ENCODE data around the gene BACE1.
A peak's percentile ranks its signal among the peaks of the same experiment; 100 is the strongest.

BACE1 gene

DNA sequence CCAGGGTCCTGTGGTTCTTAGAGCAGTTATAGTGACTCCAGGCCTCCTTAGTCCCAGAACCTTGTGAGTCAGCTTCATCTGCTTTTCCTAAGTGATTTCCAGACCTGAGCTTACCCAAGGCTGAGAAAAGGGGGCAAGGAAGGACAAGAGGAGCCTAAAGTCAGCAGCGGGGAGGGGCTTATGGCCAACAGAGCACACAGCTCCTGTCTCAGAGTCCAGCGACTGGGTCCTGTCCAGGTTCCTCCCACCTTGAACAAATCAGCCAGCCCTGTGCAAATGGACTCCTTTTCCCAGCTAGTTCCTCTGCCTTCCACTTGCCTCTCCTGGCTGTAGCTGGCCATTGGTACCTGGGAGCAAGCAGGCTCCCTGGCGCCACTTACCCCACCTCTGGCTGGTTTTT is 10.9 kb downstream of the BACE1 start:
- DNase-seq = no peak

DNA sequence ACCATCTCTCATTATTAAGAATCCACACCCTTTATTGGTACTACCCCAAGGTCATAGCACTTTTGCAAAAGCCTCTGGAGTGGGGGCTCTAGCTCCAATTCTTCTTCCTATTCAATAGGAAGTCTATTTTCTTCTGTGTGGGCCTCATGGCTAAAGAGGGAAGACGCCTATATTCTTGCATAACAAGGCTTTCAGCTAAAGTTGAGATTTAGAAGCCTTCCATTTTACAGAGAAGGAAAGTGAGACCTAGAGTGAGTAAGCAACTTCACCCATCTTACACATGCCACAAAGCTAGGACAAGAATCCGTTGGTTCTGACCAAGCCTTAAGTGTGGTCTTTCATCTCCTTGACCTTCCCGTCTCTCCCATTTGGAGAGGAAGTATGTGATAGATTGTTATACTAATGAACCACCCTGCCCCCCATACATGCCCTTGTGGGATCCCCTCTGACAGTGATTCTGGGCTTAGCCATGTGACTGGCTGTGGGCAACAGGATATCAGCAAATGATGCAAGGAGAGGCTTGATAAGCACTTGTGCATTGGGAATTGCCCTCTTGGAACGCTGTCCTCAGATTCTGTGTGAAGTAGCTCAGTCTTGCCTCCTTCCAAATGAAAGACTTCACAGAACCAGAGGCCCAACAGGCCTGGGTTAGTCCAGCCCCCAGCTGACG is 12.3 kb downstream of the BACE1 start:
- DNase-seq = no peak

DNA sequence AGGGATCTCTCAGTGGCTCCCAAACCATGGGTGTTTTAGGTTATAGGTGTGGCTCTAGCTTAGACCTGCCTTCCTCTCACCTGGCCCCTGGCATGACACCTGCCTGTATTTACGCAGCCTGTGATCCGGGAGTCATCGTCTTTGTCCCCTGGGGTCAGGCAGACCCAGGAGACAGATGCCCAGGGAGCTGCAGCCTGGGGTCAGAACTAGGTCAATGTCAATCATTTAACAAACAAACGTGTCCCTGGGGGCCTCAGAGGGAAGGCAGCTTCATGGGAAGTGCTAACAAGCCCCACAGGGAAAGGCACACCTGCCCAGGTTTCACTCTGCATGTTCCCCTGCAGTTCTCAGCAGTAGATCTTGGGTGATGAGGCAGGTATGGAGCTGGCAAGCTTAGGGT is 13.0 kb downstream of the BACE1 start:
- DNase-seq = no peak

DNA sequence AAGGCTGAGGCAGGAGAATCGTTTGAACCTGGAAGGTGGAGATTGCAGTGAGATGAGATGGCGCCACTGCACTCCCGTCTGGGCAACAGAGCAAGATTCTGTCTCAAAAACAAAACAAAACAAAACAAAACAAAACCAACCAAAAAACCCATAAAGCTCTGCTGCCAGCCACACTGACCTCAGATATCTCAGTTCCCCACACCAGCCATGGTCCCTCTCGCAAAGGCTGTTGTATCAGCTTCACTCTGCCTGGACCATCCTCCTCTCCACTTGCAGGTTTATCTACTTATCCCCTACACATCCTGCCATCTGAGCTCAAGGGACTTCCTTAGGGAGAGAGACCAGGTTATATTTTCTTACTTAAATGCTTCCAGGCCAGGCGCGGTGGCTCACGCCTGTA is 13.8 kb downstream of the BACE1 start:
- DNase-seq = no peak

DNA sequence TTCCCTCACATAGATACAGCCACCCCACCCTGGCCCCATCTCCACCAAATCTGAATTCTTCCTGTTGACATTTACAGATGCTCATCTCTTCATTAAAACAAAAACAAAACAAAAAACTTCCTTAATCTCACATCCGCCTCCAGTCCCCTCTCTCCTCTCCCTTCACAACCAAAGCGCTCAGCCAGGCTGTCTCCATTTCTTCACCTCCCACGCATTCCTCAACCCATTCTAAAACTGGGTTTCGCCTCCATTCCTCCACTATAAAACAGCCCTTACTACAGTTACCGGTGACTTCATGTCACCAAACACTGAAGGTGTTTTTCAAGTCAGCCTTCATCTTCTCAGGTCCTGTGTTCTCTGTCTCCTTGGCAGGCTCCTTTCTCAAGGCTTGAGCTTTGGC is 15.3 kb downstream of the BACE1 start:
- no peak for DNase-seq

DNA sequence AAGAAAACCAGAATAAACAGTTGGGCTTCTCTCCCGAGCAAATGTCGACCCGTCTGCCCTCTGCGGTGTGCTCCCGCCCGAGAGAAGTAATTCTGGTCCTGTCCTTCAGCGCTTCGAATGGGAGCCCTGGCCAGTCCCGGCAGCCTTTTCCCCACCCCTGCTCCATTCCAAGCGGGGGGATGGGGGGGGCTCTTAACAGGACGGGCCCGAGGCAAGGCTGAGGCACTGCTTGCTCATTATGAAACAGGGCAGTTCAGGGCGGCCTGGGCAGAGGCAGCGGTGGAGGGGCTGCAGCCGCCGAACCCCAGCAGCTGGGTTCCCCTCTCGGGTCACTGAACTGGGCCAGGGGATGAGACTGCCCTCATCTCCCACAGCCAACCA is 15.8 kb downstream of the BACE1 start:
- peak; percentile 24 for DNase-seq

DNA sequence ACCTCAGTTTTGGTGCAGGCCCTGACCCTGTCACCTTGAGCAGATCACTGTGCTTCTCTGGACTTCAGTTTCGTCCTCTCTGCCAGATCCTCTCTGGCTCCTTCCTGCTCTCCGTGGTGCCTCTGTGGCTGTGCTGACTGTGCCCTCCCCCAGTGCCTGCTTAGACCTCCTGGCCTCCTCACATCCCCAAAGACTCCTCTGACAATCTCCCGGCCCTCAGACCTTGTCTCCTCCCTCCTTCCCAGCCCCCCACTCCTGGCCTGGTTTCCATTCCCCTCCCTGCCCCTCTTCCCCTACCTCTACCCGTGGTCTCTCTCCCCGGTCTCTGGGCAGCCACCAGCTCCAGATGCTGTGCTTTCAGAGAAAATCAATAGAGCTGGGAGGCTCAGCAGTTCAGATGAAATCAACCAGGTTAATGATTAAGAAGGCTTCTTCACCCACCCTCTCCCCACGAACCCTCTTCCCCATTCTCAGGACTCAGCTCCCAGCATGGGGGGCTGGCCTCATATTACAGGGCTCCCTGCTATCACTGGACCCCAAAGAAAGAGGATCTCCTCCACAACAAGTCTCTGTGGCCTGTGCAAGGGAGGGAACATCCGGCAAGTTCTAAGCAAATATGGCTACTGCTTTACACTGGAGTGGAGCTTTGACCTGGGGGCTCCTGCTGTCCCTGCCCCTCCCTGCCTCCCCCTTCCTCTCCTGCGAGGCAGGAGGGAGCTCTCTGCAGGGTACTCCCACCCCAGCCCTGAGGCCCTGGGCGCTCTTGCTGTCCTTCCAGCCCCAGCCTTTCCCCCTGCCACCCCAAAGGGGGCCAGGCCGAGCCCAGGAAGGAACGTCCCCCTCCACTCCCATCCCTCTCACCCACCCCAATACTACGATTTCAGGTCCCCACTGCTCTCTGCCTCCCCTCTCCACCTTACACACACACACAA is 16.4 kb downstream of the BACE1 start:
- DNase-seq = no peak

DNA sequence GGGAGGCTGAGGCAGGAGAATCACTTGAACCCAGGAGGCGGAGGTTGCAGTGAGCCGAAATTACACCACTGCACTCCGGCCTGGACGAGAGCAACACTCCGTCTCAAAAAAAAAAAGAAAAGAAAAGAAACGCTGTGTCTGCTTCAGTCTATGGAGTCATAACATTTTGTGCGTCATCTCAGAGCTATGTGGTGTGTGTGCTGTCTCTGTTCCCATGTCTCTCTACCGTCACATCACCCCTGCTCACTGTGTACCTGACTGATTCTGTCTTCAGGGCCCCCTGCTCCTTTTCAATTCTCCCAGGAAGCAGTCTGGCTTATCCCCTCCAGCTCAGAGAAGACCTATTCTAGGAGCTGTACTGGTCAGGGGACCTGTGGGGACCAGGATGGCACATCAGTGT is 17.9 kb downstream of the BACE1 start:
- DNase-seq = peak; percentile 13

DNA sequence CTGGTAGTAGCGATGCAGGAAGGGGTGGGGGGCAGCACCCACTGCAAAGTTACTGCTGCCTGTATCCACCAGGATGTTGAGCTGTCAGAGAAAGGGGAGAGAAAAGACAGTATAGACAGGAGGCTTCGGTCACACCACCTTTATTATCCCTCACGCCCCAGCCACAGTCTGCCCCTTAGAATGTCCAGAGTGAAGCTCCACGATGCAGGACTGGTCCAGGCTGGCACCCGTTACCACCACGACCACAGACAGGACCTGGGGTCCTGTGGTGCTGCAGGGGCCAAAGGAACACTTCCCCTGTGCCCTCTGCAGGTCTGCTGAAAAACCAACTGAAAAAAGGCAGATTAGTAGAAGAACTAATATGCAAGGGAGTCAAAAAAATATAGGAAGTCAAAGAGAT is 19.2 kb downstream of the BACE1 start:
- DNase-seq = no peak

DNA sequence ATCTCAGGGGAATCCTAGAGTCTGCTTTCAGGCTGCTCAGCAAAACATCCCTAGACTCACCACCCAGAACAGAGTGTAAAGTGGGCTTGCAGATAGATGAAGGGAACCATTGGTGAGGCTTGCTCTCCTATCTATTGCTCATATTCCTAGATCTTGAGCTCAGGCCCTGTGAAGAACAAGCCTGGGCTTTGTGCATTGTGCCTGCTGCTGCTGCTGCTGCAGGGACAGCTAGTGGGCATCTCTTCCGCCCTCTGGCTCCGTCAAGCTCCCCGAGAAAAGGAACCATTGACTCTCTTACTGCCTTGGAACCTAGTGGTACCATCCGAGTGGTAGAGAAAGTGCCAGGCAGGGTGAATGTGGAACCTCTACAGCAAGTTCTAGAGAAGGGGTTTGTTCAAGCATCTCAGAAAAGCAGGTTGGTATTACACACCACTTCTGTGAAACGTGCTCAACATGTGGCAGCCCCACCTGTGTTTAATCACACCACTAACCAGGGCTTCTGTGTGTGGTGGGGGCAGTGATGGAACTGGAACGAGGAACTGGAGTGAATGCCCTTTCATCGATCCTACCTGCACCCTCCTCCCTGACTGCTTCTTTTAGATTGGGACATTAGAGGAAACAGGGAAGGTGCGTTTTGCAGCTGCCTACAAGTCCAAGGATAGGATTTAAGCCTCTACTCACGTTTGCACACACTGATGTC is 20.5 kb downstream of the BACE1 start:
- no peak for DNase-seq

DNA sequence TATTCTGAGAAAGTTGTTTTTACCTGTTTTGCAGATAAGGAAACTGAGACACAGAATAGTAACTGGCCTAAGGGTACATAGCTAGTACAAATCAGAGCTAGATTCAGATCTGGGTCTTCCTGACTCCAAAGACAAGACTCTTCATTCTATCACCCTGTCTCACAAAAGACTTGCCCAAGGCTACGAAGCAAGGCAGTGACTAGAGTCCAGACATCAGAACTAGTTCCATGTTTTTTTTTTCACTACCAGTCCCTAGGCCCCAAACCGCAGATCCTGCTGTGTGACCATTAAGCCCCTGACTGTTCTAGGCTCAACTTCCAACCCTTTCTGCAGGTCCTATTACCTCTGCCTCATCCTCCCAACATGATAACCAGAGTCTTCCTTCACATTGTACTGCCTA is 23.4 kb downstream of the BACE1 start:
- DNase-seq = no peak

DNA sequence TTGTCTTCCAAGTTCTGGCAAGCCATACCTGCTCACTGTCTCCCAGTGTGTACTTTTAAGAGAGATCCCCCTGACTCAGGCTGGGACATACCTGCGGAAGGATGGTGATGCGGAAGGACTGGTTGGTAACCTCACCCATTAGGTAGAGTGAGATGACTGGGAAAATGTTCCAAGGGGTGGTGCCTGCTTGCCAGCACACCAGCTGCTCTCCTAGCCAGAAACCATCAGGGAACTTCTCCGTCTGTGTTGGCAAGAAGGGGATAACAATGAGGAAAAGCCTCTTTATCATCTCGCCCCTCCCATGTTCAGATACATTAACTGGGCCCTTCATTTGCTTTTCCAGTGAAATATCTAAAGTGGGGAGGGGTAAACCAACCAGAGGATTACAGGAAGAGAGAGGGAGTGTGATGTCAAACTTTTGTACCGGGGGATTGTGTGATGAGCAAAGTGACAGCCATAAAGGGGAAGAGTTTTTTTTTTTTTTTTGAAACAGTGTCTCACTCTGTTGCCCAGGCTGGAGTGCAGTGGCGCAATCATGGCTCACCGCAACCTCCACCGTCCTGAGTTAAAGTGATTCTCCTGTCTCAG is 25.2 kb downstream of the BACE1 start, which contains the start of gene BACE1-AS:
Gene BACE1-AS, plus strand, starts transcription at position 538 of the 588 bp plus-strand sequence.
- DNase-seq = no peak

DNA sequence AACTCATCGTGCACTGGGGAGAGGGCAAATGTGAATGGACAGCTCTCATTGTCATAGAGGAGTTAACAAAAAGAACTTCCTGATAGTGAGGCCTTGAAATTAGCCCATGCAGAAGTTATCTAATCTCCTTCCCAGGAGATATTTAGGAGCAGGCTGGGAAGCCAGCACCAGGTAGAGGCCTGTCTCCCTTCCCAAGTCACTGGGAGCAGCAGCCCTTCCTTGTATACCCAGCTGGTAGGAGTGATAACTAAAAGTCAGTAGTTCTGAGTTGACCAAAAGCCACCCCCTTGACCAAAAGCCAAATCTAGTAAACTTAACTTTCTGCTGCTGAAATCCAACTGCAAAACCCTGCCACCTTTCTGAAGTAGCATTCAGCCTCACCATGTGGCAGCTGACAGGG is 26.3 kb downstream of the BACE1 start:
- no peak for DNase-seq

DNA sequence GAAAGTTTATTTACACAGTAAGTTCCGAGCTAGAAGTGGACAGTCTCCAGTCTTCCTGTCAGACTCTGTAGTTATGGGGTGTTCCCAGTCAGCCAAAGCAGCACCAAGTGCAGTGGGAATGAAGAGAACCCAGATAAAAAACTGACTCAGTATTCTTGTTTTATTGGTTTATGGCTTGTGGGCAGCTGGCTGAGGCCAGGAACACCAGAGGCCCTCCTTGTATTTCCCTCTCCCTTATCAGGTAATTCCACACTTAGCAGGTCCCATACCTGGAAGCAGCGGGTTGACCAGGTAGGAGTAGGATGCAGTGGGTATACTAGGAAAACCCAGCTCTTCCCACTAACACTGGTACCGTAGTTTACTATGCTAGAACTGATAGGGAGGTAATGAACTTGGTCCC is 28.4 kb downstream of the BACE1 start:
- no peak for DNase-seq

DNA sequence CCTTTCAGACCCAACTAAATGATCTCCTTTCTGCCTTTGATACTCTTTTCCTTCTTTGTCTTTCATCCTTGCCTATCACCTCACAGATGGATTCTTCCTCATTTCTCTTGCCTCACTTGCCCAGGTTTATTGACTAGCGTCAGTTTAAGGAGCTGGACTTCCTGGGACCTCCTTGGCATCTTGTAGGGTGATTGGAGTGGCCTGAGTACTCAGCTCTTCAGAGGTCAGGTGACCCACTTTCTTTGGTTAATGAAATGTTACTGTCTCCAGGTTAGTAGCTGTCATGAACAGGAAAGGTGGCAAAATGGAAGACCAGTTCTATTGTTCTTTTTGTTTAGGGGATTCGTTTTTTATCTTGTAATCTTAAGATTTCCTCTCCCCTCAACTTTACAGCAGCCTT is 29.5 kb downstream of the BACE1 start:
- no peak for DNase-seq

DNA sequence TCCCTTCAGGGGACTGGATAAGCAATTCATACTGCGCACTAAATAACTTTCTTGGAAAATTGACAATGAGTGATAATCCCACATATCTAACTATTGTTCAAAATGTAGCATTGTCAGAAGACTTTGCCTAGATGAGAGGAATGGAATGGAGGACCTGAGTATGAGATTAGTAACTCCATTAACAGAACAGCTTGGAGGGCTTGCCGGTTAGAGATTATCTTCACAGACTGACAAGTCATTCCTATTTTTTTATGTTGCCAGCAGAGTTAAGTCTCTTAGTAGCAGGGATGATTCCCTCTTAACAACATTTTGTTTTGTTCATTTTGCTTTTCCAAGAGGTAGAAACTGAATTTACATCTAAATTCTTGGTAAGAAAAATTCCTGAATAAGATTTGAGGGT is 32.0 kb downstream of the BACE1 start:
- DNase-seq = no peak

DNA sequence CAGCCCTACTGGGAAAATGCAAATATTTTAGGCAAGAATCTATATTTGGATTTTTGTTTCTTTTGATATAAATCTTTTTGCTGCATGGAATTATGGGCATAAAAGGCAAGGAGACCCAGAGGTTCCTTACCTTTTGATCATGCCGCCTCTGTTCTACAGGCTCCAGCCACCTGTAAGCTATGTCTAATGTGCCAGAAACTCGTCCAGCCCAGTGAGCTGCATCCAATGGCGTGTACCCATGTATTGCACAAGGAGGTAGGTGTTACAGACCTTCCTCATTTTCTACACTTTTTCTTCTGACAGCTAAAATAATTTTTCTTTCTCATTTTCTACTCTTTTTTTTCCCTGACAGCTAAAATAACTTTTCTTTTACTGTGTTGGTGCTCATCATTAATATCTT is 33.1 kb downstream of the BACE1 start:
- DNase-seq = no peak

DNA sequence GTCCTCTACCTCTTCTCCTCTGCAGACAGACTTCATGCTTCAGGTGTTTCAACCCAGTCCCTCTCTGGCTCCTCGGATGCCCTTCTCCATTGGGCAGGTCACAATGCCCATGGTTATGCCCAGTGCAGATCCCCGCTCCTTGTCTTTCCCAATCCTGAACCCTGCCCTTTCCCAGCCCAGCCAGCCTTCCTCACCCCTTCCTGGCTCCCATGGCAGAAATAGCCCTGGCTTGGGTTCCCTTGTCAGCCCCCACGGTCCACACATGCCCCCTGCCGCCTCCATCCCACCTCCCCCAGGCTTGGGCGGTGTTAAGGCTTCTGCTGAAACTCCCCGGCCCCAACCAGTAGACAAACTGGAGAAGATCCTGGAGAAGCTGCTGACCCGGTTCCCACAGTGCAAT is 34.2 kb downstream of the BACE1 start:
- no peak for DNase-seq

DNA sequence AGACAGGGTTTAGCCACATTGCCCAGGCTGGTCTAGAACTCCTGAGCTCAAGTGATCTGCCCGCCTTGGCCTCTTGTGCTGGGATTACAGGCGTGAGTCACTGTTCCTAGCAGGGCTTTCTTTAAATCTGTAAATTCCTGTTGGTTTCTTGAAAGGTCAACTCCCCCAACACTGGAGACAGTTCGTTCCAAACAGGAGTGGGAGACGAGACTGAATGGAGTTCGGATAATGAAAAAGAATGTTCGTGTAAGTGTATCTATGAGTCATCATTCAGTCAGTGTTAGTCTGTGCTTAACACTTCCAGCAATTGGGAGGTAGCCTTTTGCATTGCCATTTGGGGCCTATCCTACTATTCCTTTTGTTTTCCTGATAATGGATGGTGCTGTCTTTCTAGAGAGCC is 34.9 kb downstream of the BACE1 start:
- DNase-seq = peak; percentile 99

DNA sequence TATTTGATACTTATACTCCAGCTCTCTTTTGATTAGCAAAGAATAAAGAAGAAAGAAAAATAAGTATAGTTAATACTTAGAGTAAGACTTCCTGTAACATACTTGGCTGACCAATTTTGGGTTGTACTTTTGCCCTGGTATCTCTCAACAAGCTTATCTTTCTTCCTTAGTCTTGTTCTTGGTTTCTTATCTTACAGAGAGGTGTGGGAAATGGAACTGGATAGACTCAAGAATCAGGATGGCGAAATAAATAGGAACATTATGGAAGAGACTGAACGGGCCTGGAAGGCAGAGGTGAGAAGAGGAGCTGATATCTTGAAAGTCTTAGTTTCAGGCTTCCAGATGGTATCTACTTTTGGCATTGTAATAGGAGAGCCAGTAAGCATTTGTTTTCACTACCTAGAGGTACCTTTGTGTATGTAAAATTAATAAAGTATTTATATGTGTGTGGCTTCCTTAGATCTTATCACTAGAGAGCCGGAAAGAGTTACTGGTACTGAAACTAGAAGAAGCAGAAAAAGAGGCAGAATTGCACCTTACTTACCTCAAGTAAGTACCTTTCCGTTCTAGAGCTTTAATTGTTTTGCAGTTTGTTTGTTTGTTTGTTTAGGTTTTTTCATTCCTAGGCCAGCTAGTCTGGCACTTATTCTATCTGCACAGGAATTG is 36.2 kb downstream of the BACE1 start:
- no peak for DNase-seq

DNA sequence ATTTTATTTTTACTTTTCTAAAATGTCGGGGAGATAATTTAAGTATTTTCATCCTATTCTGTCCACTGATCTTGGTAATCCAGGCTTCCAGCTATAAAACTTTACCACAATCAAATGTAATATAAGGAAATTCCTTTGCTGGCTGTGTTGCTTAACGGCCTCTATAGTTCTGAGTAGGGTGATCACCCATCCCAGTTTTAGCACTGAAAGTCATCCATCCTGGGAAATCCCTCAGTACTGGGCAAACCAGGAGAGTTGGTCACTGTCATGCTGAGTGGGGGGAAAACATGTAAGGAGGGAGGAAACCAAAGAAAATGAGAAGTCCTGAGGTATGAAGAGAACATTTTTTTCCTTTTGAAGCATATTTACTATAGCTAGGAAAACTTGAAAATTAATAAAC is 37.7 kb downstream of the BACE1 start:
- no peak for DNase-seq

DNA sequence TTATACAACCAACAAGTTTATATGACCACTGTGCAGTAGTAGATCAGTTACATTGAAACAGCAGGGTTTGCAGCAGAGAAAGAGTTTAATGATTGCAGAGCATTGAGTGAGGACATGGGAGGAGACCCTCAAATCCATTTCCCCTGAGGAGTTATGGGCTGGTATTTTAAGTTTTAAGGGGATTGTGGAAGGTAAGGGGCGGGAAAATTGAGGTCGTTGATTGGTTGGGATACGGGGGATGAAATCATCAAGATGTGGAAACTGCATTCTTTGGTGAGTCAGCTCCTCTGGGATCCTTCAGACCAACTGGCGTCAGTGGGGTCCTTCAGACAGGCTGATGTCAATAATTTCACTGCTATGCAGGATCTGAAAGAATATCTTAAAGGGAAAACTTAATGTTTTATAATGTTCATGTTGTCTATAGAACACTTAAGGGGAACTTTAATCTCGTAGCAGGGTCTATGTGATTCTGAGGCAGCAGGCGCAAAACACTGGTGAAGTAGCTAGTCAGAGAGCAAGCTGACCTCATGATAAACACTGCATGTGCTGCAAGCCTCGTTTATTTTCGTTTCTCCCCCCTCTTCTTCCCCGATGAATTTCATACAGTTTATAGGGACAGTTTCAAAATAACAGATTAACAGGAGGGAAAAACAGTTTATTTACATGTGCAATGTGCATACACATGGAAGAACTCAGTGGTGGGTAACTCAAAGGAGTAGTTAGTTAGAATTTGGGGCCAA is 42.3 kb downstream of the BACE1 start:
- peak; percentile 91 for DNase-seq
